Rectal smooth muscle tissue (tissue), 1 donor: ENCODE measurements around the gene SMG6.
"Not testable (repeated sequence)": the region's sequence is repeated elsewhere in the genome, so short reads cannot be mapped to it uniquely, and the experiment has no call there.

Experiments used
- H3K27ac ChIP-seq: one replicate; pipeline ENCODE4 v1.7.0; 2013; ENCODE audit warnings: low read depth, low read length, inconsistent platforms
- H3K27me3 ChIP-seq: one replicate; pipeline ENCODE4 v1.7.0; 2013; ENCODE audit warnings: low read length; ENCODE audit not compliant: control insufficient read depth, insufficient read depth
- H3K36me3 ChIP-seq: one replicate; pipeline ENCODE4 v1.7.0; 2013; ENCODE audit warnings: low read length; ENCODE audit not compliant: control insufficient read depth, insufficient read depth
- H3K4me1 ChIP-seq: one replicate; pipeline ENCODE4 v1.7.0; 2013; ENCODE audit warnings: low read length; ENCODE audit not compliant: control insufficient read depth, insufficient read depth
- H3K4me3 ChIP-seq: one replicate; pipeline ENCODE4 v1.7.0; 2013; ENCODE audit warnings: low read length
- H3K9ac ChIP-seq: one replicate; pipeline ENCODE4 v1.7.0; 2013; ENCODE audit warnings: low read length

SMG6 gene

GRCh38 chr17:2172999-2173398 is 130.6 kb downstream of the SMG6 start:
- Histone ChIP-seq H3K27ac (peak overlapping the region; percentile 78), H3K27me3 (no peaks in the 10 kb centered on the region), H3K9ac (no peak overlapping the region), H3K36me3 (no peaks in the 10 kb centered on the region), H3K4me1 (peaks cover 63% of the 10 kb centered on the region), H3K4me3 (no peak overlapping the region)

DNA sequence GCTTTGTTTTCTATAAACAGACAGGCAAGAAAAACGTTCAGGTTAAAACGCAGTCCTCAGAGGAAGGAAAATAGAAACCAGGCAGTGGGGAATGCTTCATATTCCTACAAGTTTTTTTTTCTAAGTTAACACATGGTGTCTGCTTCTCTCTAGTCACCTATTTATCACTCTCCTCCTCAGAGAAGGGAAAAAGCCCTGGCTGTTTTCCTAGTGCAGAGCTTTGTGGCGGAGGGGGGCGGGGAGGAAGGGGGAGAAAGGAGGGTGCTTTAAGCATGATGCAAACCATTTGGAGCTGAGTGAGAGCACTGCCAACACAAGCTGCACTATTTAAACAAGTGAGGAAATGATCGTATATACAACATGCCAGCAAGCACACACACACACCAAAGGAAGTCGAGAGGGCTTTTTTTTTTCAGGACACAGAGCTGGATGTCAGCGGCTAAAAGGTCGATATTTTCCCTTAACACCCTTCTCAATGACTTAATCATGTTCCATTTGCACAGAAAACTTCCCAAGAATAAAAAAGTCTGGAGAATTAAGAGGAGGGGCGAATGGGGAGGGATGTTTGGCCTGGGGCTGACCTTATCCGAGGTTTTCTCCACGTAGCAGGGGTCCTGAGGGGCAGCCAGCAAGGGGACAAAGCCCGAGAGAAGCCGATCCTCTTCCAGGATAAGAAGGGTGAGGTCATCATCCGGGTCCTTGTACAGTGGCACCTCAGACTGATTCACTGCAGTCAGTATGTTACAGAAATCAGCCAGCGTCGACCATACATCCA is 131.3 kb downstream of the SMG6 start:
- Histone ChIP-seq H3K27me3 (no peaks in the 10 kb centered on the region), H3K36me3 (no peaks in the 10 kb centered on the region), H3K4me3 (peak overlapping the region; percentile 51), H3K27ac (peak overlapping the region; percentile 78), H3K4me1 (peaks cover 56% of the 10 kb centered on the region), H3K9ac (no peak overlapping the region)

- Histone ChIP-seq H3K9ac (no peak overlapping the region), H3K27me3 (no peaks in the 10 kb centered on the region), H3K4me3 (peak overlapping the region; percentile 51), H3K27ac (peak overlapping the region; percentile 78), H3K36me3 (no peaks in the 10 kb centered on the region), H3K4me1 (peaks cover 50% of the 10 kb centered on the region)
These were observed 131.9 kb downstream of the SMG6 start for GRCh38 chr17:2171702-2172076.

DNA sequence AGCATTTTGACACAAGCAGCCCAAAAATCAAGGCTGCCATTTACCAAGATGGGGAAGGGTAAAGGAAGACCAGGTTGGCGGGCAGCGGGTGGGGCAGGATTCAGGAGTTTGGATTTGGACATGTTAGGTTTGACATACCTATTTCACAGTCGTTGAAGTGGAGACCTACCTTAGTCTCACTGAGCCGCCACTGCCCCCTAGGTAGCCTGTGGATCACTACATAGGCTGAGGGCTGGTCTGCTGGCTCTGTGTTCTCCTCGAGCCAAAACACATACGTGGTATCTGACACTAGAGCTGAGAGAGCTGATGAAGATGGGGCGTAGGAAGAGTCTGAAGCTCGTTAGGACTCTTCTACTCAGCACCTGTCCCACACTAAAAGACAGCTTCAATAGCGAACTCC is 133.6 kb downstream of the SMG6 start:
- no peak overlapping the region for H3K27ac ChIP-seq
- no peaks in the 10 kb centered on the region for H3K27me3 ChIP-seq
- no peaks in the 10 kb centered on the region for H3K36me3 ChIP-seq
- H3K9ac ChIP-seq: no peak overlapping the region
- no peak overlapping the region for H3K4me3 ChIP-seq
- H3K4me1 ChIP-seq: peaks cover 34% of the 10 kb centered on the region

DNA sequence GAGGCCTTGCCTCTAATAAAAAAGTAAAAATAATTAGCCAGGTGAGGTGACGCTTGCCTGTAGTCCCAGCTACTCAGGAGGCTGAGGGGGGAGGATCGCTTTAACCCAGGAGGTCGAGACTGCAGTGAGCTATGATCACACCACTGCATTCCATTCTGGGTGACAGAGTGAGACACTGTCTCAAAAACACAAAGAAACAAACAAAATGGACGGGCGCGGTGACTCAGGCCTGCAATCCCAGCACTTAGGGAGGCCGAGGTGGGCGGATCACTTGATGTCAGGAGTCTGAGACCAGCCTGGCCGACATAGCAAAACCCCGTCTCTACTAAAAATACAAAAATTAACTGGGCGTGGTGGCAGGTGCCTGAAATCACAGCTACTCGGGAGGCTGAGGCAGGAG is 137.9 kb downstream of the SMG6 start:
- not testable (repeated sequence) for H3K27ac ChIP-seq, H3K36me3 ChIP-seq, H3K9ac ChIP-seq, H3K4me1 ChIP-seq, H3K27me3 ChIP-seq, H3K4me3 ChIP-seq

GRCh38 chr17:2158396-2158780 is 145.2 kb downstream of the SMG6 start:
- Histone ChIP-seq H3K9ac (no peak overlapping the region), H3K4me3 (no peak overlapping the region), H3K27ac (no peak overlapping the region), H3K27me3 (no peaks in the 10 kb centered on the region), H3K4me1 (no peaks in the 10 kb centered on the region), H3K36me3 (peaks cover 4% of the 10 kb centered on the region)

DNA sequence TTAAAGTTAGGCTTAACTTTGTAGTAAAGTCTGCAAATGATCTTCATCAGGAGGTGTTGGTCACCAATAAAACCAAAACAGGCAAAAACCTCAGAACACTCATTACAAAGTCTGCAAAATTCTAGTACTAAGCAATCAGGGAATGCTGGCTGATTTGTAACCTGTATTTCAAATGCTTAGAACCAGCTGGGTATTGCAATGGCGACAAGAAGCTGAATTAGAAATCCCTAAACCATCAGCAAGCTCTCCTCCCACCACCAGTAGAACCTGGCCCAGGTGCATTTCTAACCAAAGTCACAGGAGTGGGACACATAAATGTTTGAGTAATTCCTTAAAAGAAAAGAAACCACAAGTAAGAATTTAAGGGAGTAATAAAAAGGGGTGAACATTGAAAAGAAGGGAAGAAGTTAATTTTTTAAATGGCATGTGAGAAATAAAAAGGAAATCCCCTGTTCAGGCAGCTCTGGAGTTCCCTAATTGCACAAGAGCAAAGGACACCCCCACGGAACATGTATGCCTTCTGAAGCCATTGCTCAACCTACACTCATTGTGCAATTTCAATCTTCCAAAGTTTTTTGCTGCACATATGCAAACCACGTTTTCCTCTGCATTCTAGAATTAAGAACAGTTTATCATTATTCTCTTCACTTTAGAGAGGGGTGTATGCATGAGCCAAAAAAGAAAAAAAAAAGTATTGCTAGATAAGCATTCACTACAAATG is 145.8 kb downstream of the SMG6 start:
- Histone ChIP-seq H3K27ac (no peak overlapping the region), H3K9ac (no peak overlapping the region), H3K4me1 (no peaks in the 10 kb centered on the region), H3K27me3 (no peaks in the 10 kb centered on the region), H3K4me3 (no peak overlapping the region), H3K36me3 (peaks cover 4% of the 10 kb centered on the region)

GRCh38 chr17:2157081-2157480 is 146.5 kb downstream of the SMG6 start:
- Histone ChIP-seq H3K4me1 (no peaks in the 10 kb centered on the region), H3K27ac (no peak overlapping the region), H3K27me3 (no peaks in the 10 kb centered on the region), H3K9ac (no peak overlapping the region), H3K4me3 (no peak overlapping the region), H3K36me3 (peaks cover 4% of the 10 kb centered on the region)

GRCh38 chr17:2156666-2157065 is 146.9 kb downstream of the SMG6 start:
- H3K9ac ChIP-seq: no peak overlapping the region
- no peaks in the 10 kb centered on the region for H3K27me3 ChIP-seq
- no peaks in the 10 kb centered on the region for H3K4me1 ChIP-seq
- no peak overlapping the region for H3K4me3 ChIP-seq
- peaks cover 4% of the 10 kb centered on the region for H3K36me3 ChIP-seq
- H3K27ac ChIP-seq: no peak overlapping the region

DNA sequence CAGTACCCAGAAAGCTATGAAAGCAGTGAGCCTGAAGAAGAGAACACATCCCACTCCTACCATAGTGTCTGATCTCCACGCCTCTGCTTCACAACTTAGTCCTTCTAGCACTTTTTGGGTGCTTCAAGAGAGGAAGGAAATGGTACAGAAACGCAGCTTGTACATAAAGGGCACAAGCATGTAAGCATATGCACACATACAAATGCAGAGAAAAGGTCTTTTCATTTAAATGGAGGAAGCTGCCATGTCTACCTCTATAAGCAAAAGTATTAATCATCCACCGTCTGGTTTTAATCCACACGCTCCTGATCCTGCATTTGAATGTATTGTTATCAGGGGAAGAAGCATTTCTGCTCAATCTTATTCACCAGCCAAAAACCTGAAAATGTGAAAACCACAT is 148.0 kb downstream of the SMG6 start:
- Histone ChIP-seq H3K27ac (no peak overlapping the region), H3K4me3 (no peak overlapping the region), H3K36me3 (peaks cover 4% of the 10 kb centered on the region), H3K4me1 (no peaks in the 10 kb centered on the region), H3K9ac (no peak overlapping the region), H3K27me3 (no peaks in the 10 kb centered on the region)

GRCh38 chr17:2151358-2152033 is 152.1 kb downstream of the SMG6 start:
- Histone ChIP-seq H3K4me3 (no peak overlapping the region), H3K9ac (no peak overlapping the region), H3K36me3 (peaks cover 7% of the 10 kb centered on the region), H3K27me3 (no peaks in the 10 kb centered on the region), H3K27ac (no peak overlapping the region), H3K4me1 (no peaks in the 10 kb centered on the region)

GRCh38 chr17:2150806-2151205 is 152.8 kb downstream of the SMG6 start:
- H3K27me3 ChIP-seq: no peaks in the 10 kb centered on the region
- H3K9ac ChIP-seq: no peak overlapping the region
- H3K36me3 ChIP-seq: peaks cover 7% of the 10 kb centered on the region
- H3K27ac ChIP-seq: no peak overlapping the region
- H3K4me1 ChIP-seq: no peaks in the 10 kb centered on the region
- H3K4me3 ChIP-seq: no peak overlapping the region
